Middle frontal gyrus (tissue), 1 donor: ENCODE data around the gene ARHGAP12.

Experiments
- DNase-seq: peaks from one replicate; pipeline ENCODE4 v3.0.0-alpha.2; 2015; ENCODE audit warnings: low spot score; ENCODE audit errors: extremely low spot score

ARHGAP12 gene

GRCh38 chr10:31885971-31886370 lies 42.7 kb downstream of the ARHGAP12 start:
- no peak for DNase-seq

DNA sequence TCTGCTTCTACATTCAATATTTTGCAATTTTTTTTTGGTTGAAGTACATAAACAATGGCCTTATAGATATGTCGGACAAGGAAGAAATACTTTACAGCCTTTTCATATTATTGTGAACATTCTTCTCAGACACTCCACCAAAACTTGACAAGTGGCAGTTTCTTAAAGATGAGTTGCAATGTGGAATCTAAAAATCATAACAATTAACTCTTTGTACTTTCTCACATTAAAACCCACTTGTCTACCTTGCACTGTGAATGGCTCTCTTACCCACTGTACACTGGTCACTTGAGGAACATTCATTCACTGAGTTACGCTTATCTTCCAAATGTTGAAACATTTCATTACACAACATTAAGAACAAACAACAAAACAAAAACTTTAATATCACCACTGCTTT lies 44.2 kb downstream of the ARHGAP12 start:
- no peak for DNase-seq

GRCh38 chr10:31883397-31883796 lies 45.2 kb downstream of the ARHGAP12 start:
- DNase-seq = no peak

DNA sequence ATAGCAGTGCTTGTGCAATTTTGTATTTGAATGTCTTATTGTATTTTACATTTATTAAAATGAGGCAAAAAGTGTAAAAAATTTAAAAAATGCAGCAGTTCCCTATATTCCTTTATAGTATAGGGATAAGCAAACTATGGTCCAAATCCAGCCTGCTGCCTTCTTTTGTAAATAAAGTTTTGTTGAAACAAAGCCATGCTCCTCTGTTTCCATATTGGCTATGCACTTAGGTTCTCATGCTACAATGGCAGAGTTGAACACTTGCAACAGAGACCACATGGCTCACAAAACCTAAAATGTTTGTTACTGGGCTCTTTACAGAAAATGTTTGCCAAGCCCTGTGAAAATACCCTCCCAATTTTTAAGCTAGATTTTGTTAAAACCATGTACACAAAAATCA lies 50.1 kb downstream of the ARHGAP12 start:
- no peak for DNase-seq

- no peak for DNase-seq
Observed at GRCh38 chr10:31876652-31877352, 51.8 kb downstream of the ARHGAP12 start.

GRCh38 chr10:31875608-31876007 lies 53.0 kb downstream of the ARHGAP12 start:
- DNase-seq = no peak

GRCh38 chr10:31873724-31874123 lies 54.9 kb downstream of the ARHGAP12 start:
- DNase-seq = no peak

DNA sequence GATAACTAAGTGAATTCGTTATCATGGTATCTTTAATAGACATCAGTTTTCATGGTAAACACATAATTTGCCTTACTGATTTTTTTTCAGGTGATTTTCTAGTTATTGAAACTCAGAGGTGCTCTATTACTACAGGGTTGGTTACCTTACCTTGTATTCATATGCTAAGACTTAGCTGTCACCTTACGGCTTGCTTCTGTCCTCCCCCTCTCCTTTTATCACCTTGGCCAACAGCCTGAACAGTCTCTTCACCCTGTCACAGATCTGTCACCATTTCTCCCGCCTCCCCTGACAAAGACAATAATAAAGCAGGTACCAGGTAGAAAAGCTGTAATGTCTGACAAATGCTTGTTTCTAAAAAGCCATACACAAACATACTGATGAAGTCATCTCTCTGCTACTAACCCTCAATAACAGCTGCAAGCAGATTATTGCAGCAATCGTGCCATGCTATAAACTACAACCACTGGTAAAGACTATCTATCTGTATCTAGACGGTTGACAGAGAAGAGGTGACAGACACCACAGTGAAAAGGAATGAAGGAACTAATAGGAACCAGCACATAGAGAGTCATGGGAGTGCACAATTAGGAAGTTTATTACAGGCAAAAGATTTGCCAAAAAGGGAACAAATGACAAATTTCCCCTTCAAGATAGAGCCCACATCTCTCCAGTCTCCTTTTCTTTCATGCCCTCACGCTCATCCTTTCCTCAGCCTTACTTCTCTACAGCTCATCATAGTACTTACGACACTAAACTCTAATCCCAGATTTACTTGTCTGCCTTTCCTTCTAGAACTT lies 57.2 kb downstream of the ARHGAP12 start:
- DNase-seq = no peak

GRCh38 chr10:31867646-31868045 lies 61.0 kb downstream of the ARHGAP12 start:
- no peak for DNase-seq

GRCh38 chr10:31866118-31866670 lies 62.4 kb downstream of the ARHGAP12 start:
- no peak for DNase-seq

- no peak for DNase-seq
Observed at GRCh38 chr10:31864834-31865518, 63.7 kb downstream of the ARHGAP12 start.

GRCh38 chr10:31855033-31855432 lies 73.6 kb downstream of the ARHGAP12 start:
- DNase-seq = no peak

DNA sequence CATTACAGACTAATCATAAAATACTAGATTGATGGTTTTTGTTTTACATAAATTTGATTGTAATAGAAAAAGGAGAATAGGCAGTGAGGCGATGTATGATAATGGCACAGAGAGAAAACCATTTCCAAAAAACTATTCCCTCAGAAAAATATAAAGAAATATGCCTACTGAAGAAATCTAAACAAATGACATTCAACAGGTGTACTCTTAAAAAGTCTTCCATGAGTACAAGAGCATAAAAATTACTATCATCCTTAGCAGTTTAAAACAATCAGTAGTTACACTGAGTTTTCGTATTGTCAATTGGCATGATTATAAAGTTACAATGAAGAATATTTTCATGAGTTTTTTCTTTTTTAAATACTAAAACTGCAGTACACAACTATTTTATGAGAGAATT lies 75.0 kb downstream of the ARHGAP12 start:
- no peak for DNase-seq

GRCh38 chr10:31851216-31851615 lies 77.4 kb downstream of the ARHGAP12 start:
- DNase-seq = no peak

GRCh38 chr10:31847515-31847914 lies 81.1 kb downstream of the ARHGAP12 start:
- no peak for DNase-seq

GRCh38 chr10:31838709-31839108 lies 89.9 kb downstream of the ARHGAP12 start:
- DNase-seq = no peak

- no peak for DNase-seq
Observed at GRCh38 chr10:31838065-31838464, 90.6 kb downstream of the ARHGAP12 start.

GRCh38 chr10:31836569-31837406 lies 91.8 kb downstream of the ARHGAP12 start:
- DNase-seq = no peak

DNA sequence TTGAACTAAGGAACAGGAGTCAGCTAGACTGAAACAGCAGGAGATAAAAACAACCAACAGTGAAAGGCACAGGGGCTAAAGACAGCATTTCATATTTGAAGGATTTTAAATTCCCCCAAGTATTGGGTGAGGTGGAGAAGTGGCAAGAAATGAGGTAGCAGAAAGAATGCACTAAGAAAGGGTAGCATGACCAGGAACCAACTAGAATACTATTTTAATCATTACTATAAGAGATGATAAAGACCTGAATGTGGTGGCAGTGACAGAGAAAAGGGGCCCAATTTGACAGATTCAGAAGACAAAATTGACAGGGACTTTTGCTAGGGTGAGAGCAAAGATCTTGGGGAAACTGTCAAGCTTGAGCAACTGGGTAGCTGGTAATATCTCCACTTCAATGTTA lies 94.9 kb downstream of the ARHGAP12 start:
- no peak for DNase-seq

DNA sequence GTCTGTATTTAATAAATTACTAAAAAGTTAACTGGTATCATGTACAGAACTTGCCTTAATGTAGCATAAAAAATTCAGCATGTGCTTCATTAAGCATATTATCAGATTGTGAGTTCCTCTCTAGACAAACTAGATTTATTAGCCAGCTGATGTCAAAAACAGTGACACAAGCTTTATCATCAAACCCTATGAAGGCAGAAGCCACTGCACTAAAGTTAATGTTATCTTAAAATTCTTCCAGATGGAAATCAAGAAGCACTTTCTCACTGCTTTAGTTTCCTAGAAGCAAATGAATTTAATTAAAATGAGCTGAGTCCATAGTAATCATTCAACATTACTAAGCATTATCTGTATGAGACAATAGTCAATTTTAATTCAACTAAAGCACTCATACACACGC lies 96.4 kb downstream of the ARHGAP12 start:
- DNase-seq = no peak

DNA sequence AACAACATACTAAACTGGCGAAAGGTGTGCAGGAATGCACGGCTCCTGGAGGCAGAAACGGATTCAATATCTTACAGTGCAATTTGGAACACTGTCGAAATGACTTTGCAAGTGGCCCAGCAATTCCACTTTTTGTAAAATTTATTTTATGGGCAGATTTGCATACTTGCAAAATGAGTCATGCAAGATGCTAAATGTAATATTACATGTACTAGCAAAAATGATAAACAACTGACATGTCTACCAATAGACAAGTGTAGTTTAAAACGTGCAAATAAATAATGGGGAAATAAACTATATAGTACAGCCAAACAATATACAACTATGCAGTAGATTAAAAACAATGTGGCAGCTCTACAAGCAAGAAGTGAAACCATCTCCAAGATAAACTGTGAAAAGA lies 97.7 kb downstream of the ARHGAP12 start:
- DNase-seq = no peak
